Activated naive CD4-positive, alpha-beta T cell treated with anti-CD3 and anti-CD28 coated beads, Interleukin-2, amount 50 U/mL, for 24 hours (primary cell): ENCODE data around the gene TRIOBP.

ENCODE experiments used
- H3K27ac Mint-ChIP-seq: one replicate; pipeline ENCODE4 v1.8.0; 2021; ENCODE audit warnings: mild to moderate bottlenecking, mixed read lengths
- H3K27me3 Mint-ChIP-seq: one replicate; pipeline ENCODE4 v1.8.0; 2021; ENCODE audit warnings: mixed read lengths
- H3K36me3 Mint-ChIP-seq: one replicate; pipeline ENCODE4 v1.8.0; 2021; ENCODE audit warnings: mixed read lengths
- H3K4me1 Mint-ChIP-seq: one replicate; pipeline ENCODE4 v1.8.0; 2021; ENCODE audit warnings: mixed read lengths
- H3K4me3 Mint-ChIP-seq: one replicate; pipeline ENCODE4 v1.8.0; 2021; ENCODE audit warnings: mild to moderate bottlenecking, mixed read lengths
- H3K9me3 Mint-ChIP-seq: one replicate; pipeline ENCODE4 v1.8.0; 2021; ENCODE audit warnings: mixed read lengths

Gene TRIOBP

DNA sequence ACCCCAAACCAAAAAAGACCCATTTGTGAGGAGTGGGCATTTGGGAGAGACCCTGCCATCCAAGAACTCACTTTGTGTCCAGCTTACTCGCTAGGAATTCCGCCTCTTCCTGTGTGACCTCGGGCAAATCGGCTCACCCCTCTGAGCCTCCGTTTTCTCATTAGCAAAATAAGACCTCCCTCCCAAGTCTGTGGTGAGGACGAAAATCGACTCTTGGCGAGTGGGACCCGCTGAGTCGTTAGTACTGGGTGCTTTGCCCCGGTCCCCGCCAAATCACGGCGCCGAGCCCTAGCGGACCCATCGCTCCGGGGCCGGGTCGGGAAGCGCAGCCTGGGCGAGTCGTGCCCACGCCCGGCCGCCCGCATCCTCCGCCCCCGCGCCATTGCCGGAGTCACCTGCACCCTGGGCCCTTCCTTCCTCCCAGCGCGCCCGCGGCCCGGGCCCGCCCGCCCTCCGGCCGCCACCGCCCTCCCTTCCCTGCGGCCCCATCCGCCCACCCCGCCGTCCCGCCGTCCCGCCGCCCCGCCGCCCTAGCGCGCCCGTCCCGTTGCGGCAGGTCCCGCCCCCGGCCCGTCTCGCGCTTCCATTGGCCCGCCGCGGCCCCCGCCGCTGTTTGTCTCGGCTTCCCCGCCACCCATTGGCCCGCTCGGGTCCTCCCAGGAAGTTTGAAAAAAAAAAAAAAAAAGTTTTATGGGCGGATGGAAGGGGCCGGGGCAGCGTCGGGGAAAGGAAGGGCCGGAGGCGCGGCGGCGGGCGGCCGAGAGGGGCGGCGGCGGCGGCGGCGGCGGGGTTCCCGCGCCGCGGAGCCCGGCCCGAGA is 48.9 kb downstream of the TRIOBP start:
- H3K4me3 Mint-ChIP-seq, result peak overlapping the region; percentile 85
- H3K27ac Mint-ChIP-seq, result peak overlapping the region; percentile 76
- H3K27me3 Mint-ChIP-seq, result no peaks in the 10 kb centered on the region
- no peaks in the 10 kb centered on the region for H3K36me3 Mint-ChIP-seq
- H3K9me3 Mint-ChIP-seq, result no peaks in the 10 kb centered on the region
- peaks cover 12% of the 10 kb centered on the region for H3K4me1 Mint-ChIP-seq

DNA sequence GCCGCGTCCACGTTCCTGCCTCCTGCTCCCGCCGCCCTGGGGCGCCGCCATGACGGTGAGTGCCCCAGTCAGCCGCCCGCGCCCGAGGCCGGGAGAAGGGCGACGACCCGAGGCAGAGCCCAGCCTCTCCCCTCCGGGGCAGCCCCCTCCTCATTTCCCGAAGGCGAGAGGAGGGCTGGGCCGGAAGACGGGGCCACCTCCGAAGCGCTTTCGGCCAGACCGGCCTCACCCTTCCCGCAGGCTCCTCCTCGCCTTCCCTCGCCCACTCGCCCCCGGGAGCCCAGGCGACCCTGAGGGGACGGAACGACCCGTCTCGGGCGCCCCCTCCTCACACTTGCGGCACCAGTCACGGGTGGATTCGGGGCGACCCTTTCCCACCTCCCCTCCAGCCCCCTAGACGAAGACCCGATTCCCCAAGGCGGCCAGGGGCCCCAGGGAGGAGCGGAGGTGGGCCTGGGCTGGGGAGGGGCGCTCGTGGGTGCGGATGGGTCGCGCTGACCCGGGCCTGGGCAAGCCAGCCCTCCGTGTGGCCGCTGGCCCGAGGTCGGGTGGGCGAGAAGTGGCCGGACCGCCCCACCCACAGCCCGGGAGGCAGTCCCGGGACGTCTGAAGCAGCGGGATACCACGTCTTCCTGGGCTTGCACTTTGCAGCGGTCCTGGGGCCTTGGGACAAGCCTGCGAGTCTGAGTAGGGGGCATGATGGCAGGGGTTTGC is 49.7 kb downstream of the TRIOBP start:
- Mint-ChIP-seq H3K4me3 (peak overlapping the region; percentile 89), H3K4me1 (peaks cover 12% of the 10 kb centered on the region), H3K36me3 (no peaks in the 10 kb centered on the region), H3K9me3 (no peaks in the 10 kb centered on the region), H3K27ac (peak overlapping the region; percentile 83), H3K27me3 (no peaks in the 10 kb centered on the region)

DNA sequence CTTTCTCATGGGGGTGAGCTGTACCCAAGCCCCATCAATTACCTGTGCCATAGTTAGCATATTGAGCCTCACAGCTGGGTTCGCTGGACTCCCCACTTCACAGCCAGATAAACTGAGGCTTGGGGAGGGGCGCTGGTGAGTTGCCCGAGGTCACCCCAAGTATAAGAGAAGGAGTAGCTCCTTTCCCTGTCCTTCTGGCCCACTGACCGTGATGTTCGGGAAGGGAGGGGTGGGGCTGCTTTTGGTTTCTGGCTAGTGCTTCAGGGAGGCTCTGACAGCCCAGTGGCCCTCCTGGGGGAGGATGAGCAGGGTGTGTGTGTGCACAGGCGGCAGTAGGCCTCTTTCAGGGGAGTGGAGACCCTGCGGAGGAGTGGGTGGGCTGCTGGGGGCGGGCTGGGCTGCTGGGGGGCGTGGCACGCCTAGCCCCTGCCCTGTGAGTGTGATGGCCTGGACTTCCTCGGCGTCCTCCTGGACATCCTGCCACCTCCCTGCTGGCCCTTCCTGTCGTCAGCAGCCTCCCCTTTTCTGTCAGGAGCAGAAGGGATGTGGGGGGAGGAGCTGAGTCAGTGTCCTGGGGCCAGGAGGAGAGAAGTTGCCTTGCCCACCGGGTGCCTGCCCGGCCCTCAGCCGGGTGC is 50.3 kb downstream of the TRIOBP start:
- Mint-ChIP-seq H3K4me1 (peaks cover 12% of the 10 kb centered on the region), H3K4me3 (peak overlapping the region; percentile 89), H3K27ac (peak overlapping the region; percentile 83), H3K9me3 (no peaks in the 10 kb centered on the region), H3K36me3 (no peaks in the 10 kb centered on the region), H3K27me3 (no peaks in the 10 kb centered on the region)

DNA sequence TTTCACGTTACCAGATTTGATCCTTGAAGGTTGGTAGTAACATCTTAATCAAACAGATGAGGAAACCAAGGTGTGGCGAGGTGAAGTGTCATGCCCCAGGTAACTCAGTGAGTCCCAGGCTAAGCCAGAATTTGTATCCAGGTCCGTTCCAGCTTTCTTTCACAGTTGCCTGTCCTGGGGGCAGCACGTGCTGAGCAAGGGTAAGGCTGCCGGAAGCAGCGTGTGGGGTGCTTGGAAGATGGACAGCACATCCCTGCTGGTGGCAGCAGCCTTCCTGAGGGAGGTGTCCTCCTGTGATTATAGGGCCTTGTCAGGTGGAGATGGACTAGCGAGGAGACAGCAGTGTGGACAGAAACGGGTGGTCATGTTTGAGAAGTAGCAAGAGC is 50.9 kb downstream of the TRIOBP start:
- no peaks in the 10 kb centered on the region for H3K9me3 Mint-ChIP-seq
- H3K4me1 Mint-ChIP-seq, result peaks cover 12% of the 10 kb centered on the region
- no peaks in the 10 kb centered on the region for H3K27me3 Mint-ChIP-seq
- H3K27ac Mint-ChIP-seq, result no peak overlapping the region
- no peaks in the 10 kb centered on the region for H3K36me3 Mint-ChIP-seq
- peak overlapping the region; percentile 30 for H3K4me3 Mint-ChIP-seq

DNA sequence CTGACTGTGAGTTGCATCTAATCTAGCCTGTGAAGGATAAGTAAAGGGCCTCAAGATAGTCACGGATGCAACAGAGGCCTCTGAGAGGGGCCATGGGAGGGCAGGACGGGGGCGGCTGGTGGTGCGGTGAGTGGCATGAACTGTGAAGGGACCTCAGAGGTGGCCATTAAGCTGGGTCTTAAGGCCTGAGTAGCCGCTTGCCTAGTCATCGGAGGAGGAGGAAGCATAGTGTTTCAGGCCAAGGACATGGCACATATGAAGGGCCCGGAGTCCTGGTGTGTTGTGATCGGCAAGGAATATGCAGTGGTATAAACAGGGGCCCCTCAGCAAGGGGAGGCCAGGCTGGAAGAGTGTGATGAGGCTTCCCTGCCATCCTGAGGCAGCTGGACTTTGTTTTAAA is 51.8 kb downstream of the TRIOBP start:
- Mint-ChIP-seq H3K4me1 (peaks cover 12% of the 10 kb centered on the region), H3K36me3 (no peaks in the 10 kb centered on the region), H3K27me3 (no peaks in the 10 kb centered on the region), H3K9me3 (no peaks in the 10 kb centered on the region), H3K27ac (no peak overlapping the region), H3K4me3 (no peak overlapping the region)

DNA sequence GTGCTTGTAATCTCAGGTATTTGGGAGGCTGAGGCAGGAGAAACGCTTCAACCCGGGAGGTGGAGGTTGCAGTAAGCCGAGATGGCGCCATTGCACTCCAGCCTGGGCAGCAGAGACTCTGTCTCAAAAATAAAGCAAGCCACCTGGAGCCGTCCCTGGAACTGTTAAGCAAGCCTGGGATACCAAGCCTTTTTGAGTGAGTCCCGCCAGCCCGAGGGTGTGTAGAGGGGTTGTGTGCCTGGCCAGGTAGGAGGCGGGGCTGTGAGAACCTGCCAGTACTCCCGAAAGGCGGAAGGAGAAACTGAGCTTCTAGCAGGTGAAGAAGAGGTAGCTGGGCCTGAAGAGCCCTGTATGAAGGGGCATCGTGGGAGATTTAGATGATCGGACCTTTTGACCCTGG is 52.4 kb downstream of the TRIOBP start:
- Mint-ChIP-seq H3K9me3 (no peaks in the 10 kb centered on the region), H3K4me3 (no peak overlapping the region), H3K36me3 (no peaks in the 10 kb centered on the region), H3K27me3 (no peaks in the 10 kb centered on the region), H3K4me1 (peaks cover 12% of the 10 kb centered on the region), H3K27ac (no peak overlapping the region)

DNA sequence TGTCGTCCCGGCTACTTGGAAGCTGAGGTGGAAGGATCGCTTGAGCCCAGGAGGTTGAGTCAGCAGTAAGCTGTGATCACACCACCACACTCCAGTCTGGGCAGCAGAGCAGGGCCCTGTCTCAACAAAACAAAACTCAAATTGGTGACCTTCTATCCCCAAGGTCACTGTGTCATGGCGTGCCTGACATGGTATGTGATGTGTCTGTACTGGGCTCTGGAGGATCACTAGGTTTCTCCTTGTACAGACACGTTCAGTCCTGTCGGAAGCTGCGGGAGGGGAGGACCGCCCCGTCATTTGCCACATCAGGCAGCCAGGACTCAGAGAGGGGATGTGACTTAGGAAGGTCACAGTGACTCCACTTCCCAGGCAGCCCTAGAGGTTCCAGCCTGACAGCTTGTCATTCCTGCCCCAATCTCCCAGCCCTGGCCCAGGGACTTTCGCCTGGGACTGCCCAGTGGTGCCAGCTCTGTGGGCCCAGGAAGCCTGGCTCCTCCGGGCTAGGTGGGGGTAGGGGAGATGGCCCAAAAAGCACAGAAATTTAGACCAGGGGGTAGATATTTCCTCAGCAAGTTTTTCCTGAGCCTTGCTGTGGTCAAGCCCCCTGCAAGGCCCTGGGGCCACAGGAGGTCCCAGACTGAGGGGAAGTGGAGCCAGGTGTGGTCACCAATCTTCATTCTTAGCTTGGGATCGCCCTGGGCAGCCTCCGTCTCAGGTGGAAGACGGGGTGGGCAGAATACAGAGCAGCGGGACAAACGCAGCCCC is 53.2 kb downstream of the TRIOBP start:
- Mint-ChIP-seq H3K9me3 (no peaks in the 10 kb centered on the region), H3K36me3 (no peaks in the 10 kb centered on the region), H3K27me3 (no peaks in the 10 kb centered on the region), H3K27ac (no peak overlapping the region), H3K4me3 (no peak overlapping the region), H3K4me1 (peaks cover 12% of the 10 kb centered on the region)

DNA sequence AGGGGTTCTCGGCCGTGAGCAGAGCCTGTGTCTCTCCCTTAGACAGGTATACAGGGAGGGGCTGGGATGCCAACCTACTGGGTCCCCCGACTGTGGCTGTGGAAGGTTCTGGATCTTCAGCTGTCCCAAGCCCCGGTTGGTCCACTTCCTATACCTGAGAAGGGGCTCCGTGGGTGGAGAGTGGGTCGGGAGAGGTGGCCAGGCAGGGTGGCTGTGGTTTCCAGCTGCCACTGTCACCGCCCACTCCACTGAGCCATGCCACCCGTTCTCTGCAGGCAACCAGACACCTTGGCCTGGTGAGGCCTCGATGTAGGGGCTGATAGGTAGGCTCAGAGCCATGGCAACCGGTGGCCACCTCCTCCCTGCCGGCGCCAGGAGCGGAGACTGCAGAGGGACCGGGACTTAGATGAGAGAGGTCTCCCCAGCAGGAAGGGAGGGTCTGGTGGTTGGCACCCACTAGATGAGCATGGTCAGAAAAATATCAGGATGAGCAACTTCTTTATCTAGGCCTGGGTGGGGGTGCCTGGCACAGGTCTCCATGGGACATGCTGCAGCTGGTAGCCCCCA is 53.8 kb downstream of the TRIOBP start:
- no peak overlapping the region for H3K27ac Mint-ChIP-seq
- no peaks in the 10 kb centered on the region for H3K9me3 Mint-ChIP-seq
- peaks cover 6% of the 10 kb centered on the region for H3K4me1 Mint-ChIP-seq
- H3K36me3 Mint-ChIP-seq, result no peaks in the 10 kb centered on the region
- H3K4me3 Mint-ChIP-seq, result no peak overlapping the region
- no peaks in the 10 kb centered on the region for H3K27me3 Mint-ChIP-seq

DNA sequence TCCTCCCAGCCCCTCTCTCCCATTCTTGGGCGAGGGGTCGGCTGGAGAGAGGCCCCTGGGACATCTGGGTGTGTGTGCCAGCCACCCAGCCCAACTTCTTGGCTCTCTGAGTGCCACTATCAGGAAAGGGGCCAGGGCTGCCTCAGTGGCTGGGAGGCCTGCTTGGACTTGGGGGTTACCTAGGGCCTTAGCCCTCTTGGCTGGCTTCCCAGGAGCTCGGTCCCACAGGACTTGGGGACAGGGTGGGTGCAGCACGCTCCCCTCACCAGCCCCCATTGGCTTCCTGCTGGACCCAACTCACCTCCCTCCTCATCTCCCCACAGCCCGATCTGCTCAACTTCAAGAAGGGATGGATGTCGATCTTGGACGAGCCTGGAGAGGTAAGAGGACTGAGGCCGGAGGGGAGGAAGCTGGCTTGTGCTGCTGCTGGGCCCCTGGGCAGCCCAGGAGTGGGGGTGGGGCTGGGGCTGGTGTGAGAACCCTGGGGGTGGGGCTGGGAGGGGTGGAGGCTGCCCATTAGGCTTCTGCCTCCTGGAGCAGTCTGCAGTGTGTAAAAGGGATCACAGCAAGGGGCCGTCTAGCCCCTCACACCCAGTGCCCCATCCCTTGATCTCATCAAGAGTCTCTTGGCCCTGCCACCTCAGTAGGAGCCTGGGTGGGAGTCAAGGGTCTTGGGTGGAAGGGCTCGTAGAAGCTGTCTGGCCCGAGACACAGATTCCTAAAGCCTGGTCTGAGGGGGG is 54.8 kb downstream of the TRIOBP start:
- H3K27ac Mint-ChIP-seq, result no peak overlapping the region
- no peaks in the 10 kb centered on the region for H3K9me3 Mint-ChIP-seq
- H3K4me1 Mint-ChIP-seq, result peaks cover 6% of the 10 kb centered on the region
- no peaks in the 10 kb centered on the region for H3K27me3 Mint-ChIP-seq
- no peak overlapping the region for H3K4me3 Mint-ChIP-seq
- no peaks in the 10 kb centered on the region for H3K36me3 Mint-ChIP-seq

DNA sequence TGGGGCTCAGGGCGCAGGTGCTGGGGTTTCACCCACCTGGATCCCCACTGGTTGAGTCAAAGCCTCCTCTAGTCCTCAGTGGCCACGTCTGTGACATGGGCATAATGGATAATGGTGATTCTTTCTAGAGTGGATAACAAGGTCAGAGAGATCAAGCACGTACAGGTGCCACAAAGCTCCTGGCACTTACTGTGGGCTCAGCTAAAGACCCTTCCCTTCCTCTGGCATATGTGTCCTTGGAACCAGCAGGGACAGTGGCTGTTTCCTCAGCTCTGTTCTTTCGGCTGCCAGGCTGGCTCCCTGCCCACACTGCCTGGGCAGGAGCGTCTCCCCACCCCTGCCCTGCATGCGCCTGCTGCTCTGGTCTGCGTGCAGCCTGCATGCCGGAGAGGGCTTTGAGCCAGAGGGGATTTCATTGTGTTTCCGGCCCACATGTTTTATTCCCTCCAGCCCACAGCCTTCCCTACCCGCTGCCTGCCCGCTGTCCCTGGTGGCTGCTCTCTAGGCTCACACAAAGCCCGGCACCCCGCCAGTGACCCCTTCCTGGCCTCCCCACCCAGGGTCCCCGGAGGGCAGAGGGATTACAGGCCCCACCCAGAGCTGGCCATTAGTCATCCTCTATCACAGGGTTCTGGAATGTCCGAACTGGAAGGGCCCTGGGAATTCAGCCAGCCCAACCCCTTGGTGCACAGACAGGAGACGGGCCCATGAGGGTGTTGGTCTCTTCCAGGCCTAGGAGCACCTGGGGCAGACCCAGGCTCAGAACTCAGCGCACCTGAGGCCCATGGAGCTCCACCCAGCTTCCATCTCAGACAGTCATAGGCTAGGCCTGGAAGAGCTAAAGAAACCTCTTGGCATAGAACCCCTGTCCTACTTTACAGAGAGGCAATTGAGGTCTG is 55.6 kb downstream of the TRIOBP start:
- Mint-ChIP-seq H3K27me3 (no peaks in the 10 kb centered on the region), H3K4me1 (peaks cover 6% of the 10 kb centered on the region), H3K36me3 (no peaks in the 10 kb centered on the region), H3K4me3 (no peak overlapping the region), H3K27ac (no peak overlapping the region), H3K9me3 (no peaks in the 10 kb centered on the region)

DNA sequence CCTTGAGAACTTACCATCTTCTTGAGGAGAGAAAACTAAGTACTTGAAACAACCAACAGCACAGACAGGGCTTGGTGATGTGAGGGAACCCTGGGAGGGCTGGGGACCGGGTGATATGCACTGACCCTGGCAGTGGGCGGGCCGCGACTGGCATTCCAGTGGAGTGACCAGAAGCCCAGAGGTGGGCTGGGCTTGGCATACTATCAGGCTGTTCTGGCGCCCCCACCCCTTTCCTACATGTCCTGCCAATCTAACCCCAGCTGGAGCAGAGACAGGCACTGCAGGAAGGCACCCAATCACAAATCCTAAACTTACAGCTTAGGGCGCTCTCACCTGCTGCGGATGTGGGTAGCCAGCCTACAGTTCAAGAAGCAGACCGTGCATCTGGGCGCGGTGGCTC is 56.9 kb downstream of the TRIOBP start:
- H3K36me3 Mint-ChIP-seq, result peaks cover 2% of the 10 kb centered on the region
- no peaks in the 10 kb centered on the region for H3K27me3 Mint-ChIP-seq
- H3K4me3 Mint-ChIP-seq, result no peak overlapping the region
- no peaks in the 10 kb centered on the region for H3K9me3 Mint-ChIP-seq
- no peak overlapping the region for H3K27ac Mint-ChIP-seq
- H3K4me1 Mint-ChIP-seq, result no peaks in the 10 kb centered on the region

DNA sequence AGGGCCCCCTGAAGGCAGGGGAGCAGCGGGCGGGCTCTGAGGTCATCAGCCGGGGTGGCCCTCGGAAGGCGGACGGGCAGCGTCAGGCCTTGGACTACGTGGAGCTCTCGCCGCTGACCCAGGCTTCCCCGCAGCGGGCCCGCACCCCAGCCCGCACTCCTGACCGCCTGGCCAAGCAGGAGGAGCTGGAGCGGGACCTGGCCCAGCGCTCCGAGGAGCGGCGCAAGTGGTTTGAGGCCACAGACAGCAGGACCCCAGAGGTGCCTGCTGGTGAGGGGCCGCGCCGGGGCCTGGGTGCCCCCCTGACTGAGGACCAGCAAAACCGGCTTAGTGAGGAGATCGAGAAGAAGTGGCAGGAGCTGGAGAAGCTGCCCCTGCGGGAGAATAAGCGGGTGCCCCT is 60.8 kb downstream of the TRIOBP start:
- Mint-ChIP-seq H3K27ac (no peak overlapping the region), H3K4me3 (no peak overlapping the region), H3K9me3 (no peaks in the 10 kb centered on the region), H3K4me1 (no peaks in the 10 kb centered on the region), H3K27me3 (no peaks in the 10 kb centered on the region), H3K36me3 (peaks cover 2% of the 10 kb centered on the region)

DNA sequence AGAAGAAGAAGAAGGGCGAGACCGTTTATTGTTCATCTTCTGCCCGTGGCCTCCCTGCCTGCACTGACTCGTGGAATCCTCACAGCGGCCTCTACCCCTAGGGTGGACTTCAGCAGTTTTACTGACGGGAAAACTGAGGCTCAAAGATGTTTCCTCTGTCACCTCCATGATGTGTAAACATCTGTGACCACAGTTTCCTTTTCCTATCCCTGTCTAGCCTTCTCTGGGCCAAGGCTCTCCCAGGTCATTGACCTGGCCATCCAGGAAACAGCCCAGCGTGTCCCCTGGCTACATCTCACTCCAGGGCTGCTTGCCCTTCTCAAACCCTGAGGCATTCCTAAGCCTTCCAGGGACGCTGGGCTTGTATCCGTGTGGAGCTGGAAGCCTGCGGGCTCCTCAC is 61.8 kb downstream of the TRIOBP start:
- no peaks in the 10 kb centered on the region for H3K9me3 Mint-ChIP-seq
- H3K4me1 Mint-ChIP-seq, result no peaks in the 10 kb centered on the region
- H3K36me3 Mint-ChIP-seq, result peaks cover 2% of the 10 kb centered on the region
- H3K27me3 Mint-ChIP-seq, result no peaks in the 10 kb centered on the region
- no peak overlapping the region for H3K27ac Mint-ChIP-seq
- H3K4me3 Mint-ChIP-seq, result no peak overlapping the region

DNA sequence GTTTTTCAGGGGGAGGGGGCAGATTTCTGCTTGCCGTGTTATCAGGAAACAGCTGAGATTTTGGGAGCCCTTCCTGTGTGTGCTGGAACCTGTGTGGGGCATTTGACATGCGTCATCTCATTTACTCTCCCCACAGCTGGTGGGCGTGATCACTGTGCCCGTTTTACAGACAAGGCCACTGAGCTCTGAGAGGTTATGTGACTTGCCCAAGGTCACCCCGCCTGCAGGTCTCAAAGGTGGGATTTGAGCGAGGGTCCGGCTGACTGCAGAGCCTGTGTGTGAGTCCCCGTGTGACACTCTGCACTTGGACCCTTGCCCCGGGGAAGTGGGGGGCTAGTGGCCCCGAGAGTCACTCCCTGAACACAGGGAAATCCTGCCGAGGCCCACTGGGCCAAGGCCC is 62.4 kb downstream of the TRIOBP start:
- Mint-ChIP-seq H3K4me1 (no peaks in the 10 kb centered on the region), H3K9me3 (no peaks in the 10 kb centered on the region), H3K36me3 (peaks cover 2% of the 10 kb centered on the region), H3K4me3 (no peak overlapping the region), H3K27ac (no peak overlapping the region), H3K27me3 (no peaks in the 10 kb centered on the region)
